Astrocyte of the cerebellum (primary cell): ENCODE data around the gene CENPF.
"Not testable (repeated sequence)": the region's sequence is repeated elsewhere in the genome, so short reads cannot be mapped to it uniquely, and the experiment has no call there.

Source experiments
- DNase-seq: peaks from one replicate; pipeline ENCODE4 v3.0.0-alpha.2; 2011; ENCODE audit warnings: low read depth
- H3K4me3 ChIP-seq: 2 replicates; pipeline ENCODE4 v1.5.1; 2011; ENCODE audit warnings: mild to moderate bottlenecking, low read depth, low read length, moderate library complexity
- in situ Hi-C: cut with HindIII; loops from 2 replicates; pipeline ENCODE4 v1.10.0; 2017; ENCODE audit warnings: low sequenced_read_pairs
- TF ChIP-seq, protein P1 (sequence below): IDR thresholded peaks from 2 replicates; pipeline ENCODE4 v1.5.1; 2012; ENCODE audit warnings: low read length, low read depth, moderate library complexity, mild to moderate bottlenecking; ENCODE audit errors: missing control alignments

Gene CENPF

DNA sequence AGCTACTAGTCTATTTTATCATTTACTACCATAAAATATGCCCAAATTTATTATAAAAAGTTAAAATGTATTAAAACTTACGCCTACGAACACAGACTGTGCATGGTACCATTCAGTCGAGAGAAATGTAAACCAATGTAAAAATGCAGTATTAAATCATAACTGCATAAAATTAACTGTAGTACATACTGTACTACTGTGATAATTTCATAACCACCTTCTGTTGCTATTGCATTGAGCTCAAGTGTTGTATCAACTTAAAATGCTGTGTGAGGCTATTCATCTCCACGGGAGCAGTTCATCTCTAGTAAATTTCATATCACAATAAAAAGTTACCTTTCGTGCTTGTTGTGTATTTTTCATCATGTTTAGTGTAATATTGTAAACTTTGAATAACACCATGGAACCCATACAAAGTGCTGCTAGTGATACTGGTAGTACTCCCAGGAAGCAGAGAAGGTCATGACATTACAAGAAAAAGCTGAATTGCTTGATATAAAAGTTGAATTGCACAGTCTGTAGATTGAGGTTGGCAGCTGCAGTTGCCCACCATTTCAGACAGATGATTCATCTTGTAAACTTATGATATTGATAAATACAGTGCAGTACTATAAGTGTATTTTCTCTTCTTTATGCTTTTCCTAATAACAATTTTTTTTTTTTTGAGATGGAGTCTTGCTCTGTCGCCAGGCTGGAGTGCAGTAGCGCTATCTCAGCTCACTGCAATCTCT is 19.0 kb upstream of the CENPF start:
- in situ Hi-C loops: loop anchor here (25.0 kb wide), 1 partner anchor 247 kb away; no protein-coding TSS in a partner anchor
- TF ChIP-seq, protein P1, sequence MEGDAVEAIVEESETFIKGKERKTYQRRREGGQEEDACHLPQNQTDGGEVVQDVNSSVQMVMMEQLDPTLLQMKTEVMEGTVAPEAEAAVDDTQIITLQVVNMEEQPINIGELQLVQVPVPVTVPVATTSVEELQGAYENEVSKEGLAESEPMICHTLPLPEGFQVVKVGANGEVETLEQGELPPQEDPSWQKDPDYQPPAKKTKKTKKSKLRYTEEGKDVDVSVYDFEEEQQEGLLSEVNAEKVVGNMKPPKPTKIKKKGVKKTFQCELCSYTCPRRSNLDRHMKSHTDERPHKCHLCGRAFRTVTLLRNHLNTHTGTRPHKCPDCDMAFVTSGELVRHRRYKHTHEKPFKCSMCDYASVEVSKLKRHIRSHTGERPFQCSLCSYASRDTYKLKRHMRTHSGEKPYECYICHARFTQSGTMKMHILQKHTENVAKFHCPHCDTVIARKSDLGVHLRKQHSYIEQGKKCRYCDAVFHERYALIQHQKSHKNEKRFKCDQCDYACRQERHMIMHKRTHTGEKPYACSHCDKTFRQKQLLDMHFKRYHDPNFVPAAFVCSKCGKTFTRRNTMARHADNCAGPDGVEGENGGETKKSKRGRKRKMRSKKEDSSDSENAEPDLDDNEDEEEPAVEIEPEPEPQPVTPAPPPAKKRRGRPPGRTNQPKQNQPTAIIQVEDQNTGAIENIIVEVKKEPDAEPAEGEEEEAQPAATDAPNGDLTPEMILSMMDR: no peak
- no peak overlapping the region for H3K4me3 ChIP-seq
- DNase-seq: no peak

DNA sequence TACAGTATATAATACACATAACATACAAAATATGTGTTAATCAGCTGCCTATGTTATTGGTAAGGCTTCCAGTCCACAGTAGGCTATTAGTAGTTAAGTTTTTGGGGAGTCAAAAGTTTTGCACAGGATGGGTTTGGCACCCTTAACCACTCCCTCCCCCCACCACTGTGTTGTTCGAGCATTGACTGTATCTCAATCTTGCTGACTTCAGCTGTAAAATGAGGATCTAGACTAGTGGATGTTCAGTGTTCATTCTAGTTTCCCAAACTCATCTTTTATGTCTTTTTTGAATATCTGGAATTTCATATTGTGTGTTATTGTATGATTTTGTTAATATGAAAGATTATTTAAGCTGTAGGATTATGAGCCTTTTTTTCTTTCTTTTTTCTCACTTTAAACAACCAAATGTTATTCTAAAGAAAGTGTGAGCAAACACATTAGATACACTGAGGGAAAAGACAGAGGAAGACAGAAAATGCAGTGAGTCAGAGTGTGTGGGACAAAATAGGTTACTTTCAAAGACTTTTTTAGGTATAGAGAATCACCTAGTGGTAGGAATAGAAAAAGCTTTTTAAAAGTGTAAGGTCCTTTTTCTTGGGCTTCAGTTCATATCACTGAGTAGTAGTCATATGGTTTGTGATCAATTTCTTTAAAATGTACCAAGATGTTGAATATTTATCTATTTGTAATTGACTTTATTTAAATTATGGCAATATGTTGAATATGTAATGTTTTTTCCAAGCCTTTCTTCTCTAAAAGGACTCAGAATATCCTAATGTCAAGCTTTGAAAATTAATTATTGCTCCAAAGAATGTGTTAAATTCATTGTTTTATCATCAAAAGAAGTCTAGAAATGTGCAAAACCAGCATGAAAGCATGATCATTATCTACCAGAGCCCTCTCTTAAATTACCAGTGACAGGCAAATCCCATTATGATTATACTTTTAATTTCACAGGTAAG is 17.9 kb upstream of the CENPF start:
- no peak for DNase-seq
- in situ Hi-C loops: loop anchor here (25.0 kb wide), 1 partner anchor 248 kb away; no protein-coding TSS in a partner anchor
- no peak overlapping the region for H3K4me3 ChIP-seq
- TF ChIP-seq, protein P1: peak; percentile 64

DNA sequence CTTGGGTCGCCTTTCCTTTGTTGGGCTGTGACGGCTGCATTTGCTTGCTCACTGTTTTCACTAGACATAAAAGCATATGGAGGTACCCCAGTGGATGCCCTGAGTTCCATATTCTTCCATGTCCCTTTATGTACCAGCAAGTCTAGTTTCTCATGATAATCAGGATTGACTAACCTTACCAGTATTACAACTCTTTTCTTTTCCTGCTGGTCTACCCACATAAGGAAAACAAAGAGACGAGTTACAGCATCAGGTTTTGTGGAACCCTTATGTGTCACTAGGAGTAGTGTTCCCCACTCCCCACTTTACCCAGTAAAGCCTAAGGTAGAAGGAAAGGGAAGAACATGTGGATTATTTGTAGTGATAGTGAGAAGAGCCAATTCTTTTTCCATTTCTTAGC is 16.4 kb upstream of the CENPF start:
- no peak overlapping the region for H3K4me3 ChIP-seq
- no peak for DNase-seq
- in situ Hi-C loops: loop anchor here (25.0 kb wide), 1 partner anchor 249 kb away; no protein-coding TSS in a partner anchor
- TF ChIP-seq, protein P1: no peak

DNA sequence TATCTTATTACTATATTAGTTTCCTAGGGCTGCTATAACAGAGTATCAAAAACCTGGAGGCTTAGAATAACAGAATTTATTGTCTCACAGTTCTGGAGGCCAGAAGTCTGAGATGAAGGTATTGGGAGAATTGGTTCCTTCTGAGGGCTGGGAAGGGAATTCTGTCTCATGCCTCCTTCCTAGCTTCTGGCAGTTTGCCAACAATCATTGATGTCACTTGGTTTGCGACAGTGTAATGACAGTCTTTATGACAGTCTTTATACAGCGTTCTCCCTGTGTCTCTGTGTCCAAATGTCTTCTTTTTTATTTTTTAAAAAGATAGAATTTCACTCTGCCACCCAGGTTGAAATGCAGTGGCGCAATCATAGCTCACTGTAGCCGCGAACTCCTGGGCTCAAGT is 15.8 kb upstream of the CENPF start:
- no peak overlapping the region for H3K4me3 ChIP-seq
- TF ChIP-seq, protein P1: no peak
- DNase-seq: no peak
- in situ Hi-C loops: loop anchor here (25.0 kb wide), 1 partner anchor 250 kb away; no protein-coding TSS in a partner anchor

DNA sequence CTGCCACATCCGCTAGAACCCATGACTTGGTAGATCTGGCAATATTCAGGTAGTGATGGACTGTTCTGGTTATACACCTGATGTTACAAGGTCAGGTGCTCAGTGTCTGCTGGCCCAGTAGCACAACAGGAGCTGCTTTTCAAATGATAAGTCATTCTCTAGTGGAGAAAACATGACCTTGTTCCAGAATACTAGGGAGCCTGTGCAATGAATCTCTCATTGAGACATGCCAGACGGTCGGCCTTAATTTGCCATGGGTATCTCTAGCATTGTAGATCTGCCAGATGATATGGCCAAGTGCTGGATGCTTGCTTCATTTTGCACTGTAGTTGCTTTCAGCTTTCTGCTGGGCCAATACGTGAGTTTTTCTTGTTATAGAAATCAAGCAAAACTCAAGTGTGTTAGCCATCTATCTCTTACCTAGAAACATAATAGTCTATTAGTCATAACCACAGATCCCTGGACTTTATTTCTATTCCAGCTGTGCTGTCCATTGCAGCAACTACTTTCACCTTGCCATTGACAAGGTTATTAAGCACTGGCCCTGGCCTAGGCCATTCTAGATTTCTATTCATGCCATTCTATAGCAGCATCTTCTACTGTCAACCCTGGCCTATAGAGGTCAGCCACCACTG is 13.9 kb upstream of the CENPF start:
- peak; percentile 64 for DNase-seq
- in situ Hi-C loops: loop anchor here (25.0 kb wide), 1 partner anchor 252 kb away; no protein-coding TSS in a partner anchor
- H3K4me3 ChIP-seq: no peak overlapping the region
- TF ChIP-seq, protein P1: no peak

DNA sequence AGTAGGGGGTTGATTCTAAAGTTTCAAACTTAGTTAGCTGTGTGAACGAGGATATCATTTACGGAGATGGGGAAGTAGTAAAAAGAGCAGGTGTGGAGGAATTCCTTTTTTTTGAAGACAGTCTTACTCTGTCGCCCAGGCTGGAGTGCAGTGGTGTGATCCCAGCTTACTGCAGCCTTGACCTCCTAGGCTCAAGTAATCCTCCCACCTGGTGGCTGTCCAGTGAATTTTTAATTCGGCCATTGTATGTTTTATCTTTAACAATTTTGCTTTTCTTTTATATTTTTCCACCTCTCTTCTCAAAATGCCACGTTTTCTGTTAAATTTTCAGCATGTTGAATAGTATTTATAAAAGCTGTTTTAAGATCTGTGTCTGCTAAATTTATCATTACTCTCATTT is 12.3 kb upstream of the CENPF start:
- H3K4me3 ChIP-seq: no peak overlapping the region
- TF ChIP-seq, protein P1: no peak
- in situ Hi-C loops: loop anchor here (25.0 kb wide), 1 partner anchor 253 kb away; no protein-coding TSS in a partner anchor

DNA sequence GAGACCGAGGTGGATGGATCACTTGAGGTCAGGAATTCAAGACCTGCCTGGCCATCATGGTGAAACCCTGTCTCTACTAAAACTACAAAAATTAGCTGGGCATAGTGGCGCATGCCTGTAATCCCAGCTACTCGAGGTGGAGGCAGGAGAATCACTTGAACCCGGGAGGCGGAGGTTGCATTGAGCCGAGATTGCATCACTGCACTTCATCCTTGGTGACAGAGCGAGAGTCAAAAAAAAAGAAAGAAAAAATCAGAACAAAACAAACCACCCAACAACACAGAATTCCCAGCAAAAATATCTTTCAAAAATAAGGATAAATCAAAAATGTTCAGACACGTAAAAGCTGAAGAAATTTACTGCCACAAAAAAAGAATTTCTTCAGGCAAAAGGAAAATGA is 11.1 kb upstream of the CENPF start:
- not testable (repeated sequence) for H3K4me3 ChIP-seq, DNase-seq
- in situ Hi-C loops: loop anchor here (25.0 kb wide), 1 partner anchor 255 kb away; no protein-coding TSS in a partner anchor

More for the DNA sequence above, 12.3 kb upstream of the CENPF start:
- DNase-seq: no peak
